Vagina (tissue), 2 donors: Measurements from ENCODE around the gene AGPS. TPM values are rescaled to one million over a fixed set of nuclear protein-coding genes. Genes with fewer than 3 reads are reported as not detected.
"Not testable (repeated sequence)": the region's sequence is repeated elsewhere in the genome, so short reads cannot be mapped to it uniquely, and the experiment has no call there.

ENCODE experiments used
- DNase-seq, 2 donors: peaks; one replicate each; pipeline ENCODE4 v3.0.0-alpha.2; 2017; ENCODE audit errors: extremely low spot score in 2 of 2
- H3K27ac ChIP-seq: fragments of 200-600 bp; sonication (generic); one replicate; pipeline ENCODE4 v1.5.1; 2019
- H3K27me3 ChIP-seq: fragments of 200-600 bp; sonication (generic); one replicate; pipeline ENCODE4 v1.5.1; 2019
- H3K36me3 ChIP-seq, 2 donors: fragments of 200-600 bp; sonication (generic); one replicate each; pipeline ENCODE4 v1.5.1; 2017 to 2019
- H3K4me1 ChIP-seq: fragments of 200-600 bp; sonication (generic); one replicate; pipeline ENCODE4 v1.5.1; 2019
- H3K4me3 ChIP-seq, 2 donors: fragments of 200-600 bp; sonication (generic); 1 replicate in 1 of 2; 2 replicates in 1 of 2; pipeline ENCODE4 v1.5.1; 2016 to 2019
- H3K9me3 ChIP-seq: fragments of 200-600 bp; sonication (generic); one replicate; pipeline ENCODE4 v1.5.1; 2019
- POLR2A ChIP-seq, 2 donors: fragments of 450-650 bp; IDR thresholded peaks; one replicate each; pipeline ENCODE4 v1.6.1; 2017; ENCODE audit warnings: antibody characterized with exemption in 2 of 2, mild to moderate bottlenecking in 2 of 2, moderate library complexity in 2 of 2
- POLR2AphosphoS5 ChIP-seq, 2 donors: sonication (generic); formaldehyde crosslinking; IDR thresholded peaks; one replicate each; pipeline ENCODE4 v1.9.0; 2017; ENCODE audit warnings: antibody characterized with exemption in 2 of 2, mild to moderate bottlenecking in 2 of 2, low read depth in 1 of 2; ENCODE audit not compliant: insufficient read depth in 1 of 2
- intact Hi-C: fragments of 100-400 bp; cut with DNase I; formaldehyde crosslinking; loops from one replicate; pipeline ENCODE4 v1.15.1; 2023
- total RNA-seq: library from RNA; depleted of rRNA; stranded (reverse); fragments of >200 nt; gene quantifications from one replicate; pipeline ENCODE4 v1.2.3, GENCODE V29; 2016
- TF ChIP-seq, protein P1 (sequence below), 3 experiments: fragments of 450-650 bp in 2 of 3; fragments of 200-600 bp in 1 of 3; sonication (generic) in 1 of 3; IDR thresholded peaks; one replicate each; pipeline ENCODE4 v1.5.1; 2017 to 2019; ENCODE audit warnings: antibody characterized with exemption in 3 of 3, mild to moderate bottlenecking in 2 of 3, moderate library complexity in 2 of 3

AGPS gene
- total RNA-seq, 1 donor from 2014 or later, result 27.3 TPM

DNA sequence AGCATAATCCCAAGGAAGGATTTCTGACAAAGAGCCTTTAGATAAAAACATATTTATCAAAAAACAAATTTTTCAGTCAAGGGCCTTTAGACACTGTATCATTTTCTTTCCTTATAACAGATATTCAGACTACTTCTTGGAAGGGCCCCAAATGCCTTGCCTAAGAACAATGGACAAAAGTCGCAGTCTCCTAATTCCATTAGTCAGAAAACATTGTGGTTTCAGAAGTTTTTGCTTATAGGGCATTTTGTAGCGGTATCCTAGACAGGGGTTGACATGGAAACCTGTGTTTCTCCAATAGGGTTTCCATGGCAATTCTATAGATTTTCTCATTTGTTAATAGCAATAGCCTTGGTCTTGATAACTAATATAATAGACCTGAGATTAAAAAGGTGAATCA lies 36.7 kb upstream of the AGPS start:
- DNase-seq, result no peak
- no peak overlapping the region for H3K4me3 ChIP-seq
- H3K9me3 ChIP-seq, result no peaks in the 10 kb centered on the region
- TF ChIP-seq POLR2AphosphoS5 (IDR thresholded peaks at IDR 0.05; ENCODE audit: insufficient read depth in 1 of 2, low read depth in 1 of 2) (no peak), POLR2A (IDR thresholded peaks at IDR 0.05) (no peak)
- TF ChIP-seq, protein P1, sequence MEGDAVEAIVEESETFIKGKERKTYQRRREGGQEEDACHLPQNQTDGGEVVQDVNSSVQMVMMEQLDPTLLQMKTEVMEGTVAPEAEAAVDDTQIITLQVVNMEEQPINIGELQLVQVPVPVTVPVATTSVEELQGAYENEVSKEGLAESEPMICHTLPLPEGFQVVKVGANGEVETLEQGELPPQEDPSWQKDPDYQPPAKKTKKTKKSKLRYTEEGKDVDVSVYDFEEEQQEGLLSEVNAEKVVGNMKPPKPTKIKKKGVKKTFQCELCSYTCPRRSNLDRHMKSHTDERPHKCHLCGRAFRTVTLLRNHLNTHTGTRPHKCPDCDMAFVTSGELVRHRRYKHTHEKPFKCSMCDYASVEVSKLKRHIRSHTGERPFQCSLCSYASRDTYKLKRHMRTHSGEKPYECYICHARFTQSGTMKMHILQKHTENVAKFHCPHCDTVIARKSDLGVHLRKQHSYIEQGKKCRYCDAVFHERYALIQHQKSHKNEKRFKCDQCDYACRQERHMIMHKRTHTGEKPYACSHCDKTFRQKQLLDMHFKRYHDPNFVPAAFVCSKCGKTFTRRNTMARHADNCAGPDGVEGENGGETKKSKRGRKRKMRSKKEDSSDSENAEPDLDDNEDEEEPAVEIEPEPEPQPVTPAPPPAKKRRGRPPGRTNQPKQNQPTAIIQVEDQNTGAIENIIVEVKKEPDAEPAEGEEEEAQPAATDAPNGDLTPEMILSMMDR (IDR thresholded peaks at IDR 0.05), result no peak
- H3K36me3 ChIP-seq, result no peaks in the 10 kb centered on the region
- H3K4me1 ChIP-seq, result peaks cover 26% of the 10 kb centered on the region
- no peaks in the 10 kb centered on the region for H3K27me3 ChIP-seq
- no peak overlapping the region for H3K27ac ChIP-seq
- intact Hi-C loops, result no loop called here

DNA sequence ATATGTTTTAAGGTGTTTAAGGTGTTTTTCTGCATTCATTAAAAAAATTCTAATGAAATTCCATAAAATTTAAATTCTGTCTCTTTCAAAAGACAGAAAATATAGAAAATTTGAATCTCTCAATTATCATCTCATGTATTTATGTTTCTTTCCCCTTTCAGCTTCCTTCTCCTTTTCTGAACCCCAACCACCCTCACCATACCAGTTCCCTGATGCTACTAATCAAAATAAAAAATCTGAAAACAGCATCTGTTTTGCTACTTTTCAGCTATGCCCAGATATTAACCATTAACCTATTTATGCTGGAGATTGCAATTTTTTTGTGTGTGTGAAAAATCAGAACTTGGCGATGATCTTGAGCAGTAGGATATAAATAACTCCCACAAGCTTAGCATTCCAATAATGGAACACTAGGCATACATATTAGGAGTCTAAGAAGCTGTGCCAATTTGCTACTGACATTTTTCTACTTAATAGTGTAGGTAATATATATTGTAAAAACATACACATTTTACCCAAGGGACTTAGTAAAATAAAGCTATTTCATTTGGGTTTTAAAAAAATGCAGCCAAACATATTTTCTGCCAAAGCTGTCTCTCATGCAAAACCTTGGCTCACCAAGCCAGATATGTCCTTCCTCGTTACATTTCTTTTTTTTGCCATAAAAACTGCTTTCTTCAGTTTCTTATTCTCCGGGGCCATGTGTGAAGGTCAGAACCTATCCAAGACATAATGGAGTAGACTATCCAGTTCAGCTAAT lies 32.6 kb upstream of the AGPS start:
- intact Hi-C loops, result no loop called here
- Histone ChIP-seq H3K27ac (no peak overlapping the region), H3K4me1 (peaks cover 6% of the 10 kb centered on the region), H3K27me3 (no peaks in the 10 kb centered on the region), H3K9me3 (no peaks in the 10 kb centered on the region), H3K4me3 (no peak overlapping the region), H3K36me3 (no peaks in the 10 kb centered on the region)
- no peak for DNase-seq
- TF ChIP-seq POLR2A (IDR thresholded peaks at IDR 0.05) (no peak), POLR2AphosphoS5 (IDR thresholded peaks at IDR 0.05; ENCODE audit: insufficient read depth in 1 of 2, low read depth in 1 of 2) (no peak)

DNA sequence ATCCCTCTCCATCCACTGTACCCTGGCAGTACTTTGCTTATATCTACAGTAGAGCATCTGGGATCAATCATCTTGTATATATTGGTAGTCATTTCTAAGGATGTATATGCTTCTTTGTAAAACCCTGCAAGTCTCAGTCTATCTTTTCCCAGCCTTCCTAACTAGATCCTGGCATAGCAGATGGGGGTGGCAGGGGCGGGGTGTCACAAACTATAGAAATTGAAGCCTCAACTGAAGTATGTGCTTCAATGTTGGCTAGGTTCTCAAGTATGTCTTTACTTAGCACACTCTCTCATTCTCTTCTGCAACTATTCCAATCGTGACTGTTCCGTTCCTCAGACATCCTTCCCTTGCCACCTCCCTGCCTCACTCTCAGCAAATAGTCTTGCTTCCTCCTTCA lies 30.1 kb upstream of the AGPS start:
- Histone ChIP-seq H3K27me3 (no peaks in the 10 kb centered on the region), H3K36me3 (no peaks in the 10 kb centered on the region), H3K9me3 (no peaks in the 10 kb centered on the region), H3K27ac (no peak overlapping the region), H3K4me1 (peaks cover 6% of the 10 kb centered on the region), H3K4me3 (no peak overlapping the region)
- intact Hi-C loops, result no loop called here
- TF ChIP-seq, protein P1 (IDR thresholded peaks at IDR 0.05), result no peak
- no peak for DNase-seq

DNA sequence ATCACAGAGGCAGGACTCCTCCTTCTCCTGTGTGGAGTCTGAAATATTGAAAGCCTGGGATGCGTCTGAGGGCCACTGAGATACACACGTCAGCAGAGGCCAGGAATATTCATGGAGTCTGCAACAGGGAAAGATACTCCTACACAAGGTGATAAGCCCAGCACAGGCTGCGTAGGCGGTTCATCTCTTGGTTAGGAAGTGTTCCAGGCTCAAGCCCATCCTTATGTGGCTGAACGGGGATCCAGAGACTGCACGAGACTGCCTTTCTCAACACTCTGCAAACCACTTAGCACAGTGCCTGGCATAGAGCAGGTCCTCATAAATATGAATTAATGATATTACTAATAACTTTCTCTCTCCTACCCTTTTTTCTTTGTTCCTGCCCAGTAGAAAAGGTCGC lies 29.2 kb upstream of the AGPS start:
- intact Hi-C loops, result no loop called here
- H3K27me3 ChIP-seq, result no peaks in the 10 kb centered on the region
- no peak overlapping the region for H3K27ac ChIP-seq
- TF ChIP-seq POLR2AphosphoS5 (IDR thresholded peaks at IDR 0.05; ENCODE audit: insufficient read depth in 1 of 2, low read depth in 1 of 2), result no peak
- TF ChIP-seq POLR2A (IDR thresholded peaks at IDR 0.05), result no peak
- TF ChIP-seq, protein P1 (IDR thresholded peaks at IDR 0.05), result no peak
- peaks cover 6% of the 10 kb centered on the region for H3K4me1 ChIP-seq
- DNase-seq, result no peak
- no peaks in the 10 kb centered on the region for H3K36me3 ChIP-seq
- H3K9me3 ChIP-seq, result no peaks in the 10 kb centered on the region
- no peak overlapping the region for H3K4me3 ChIP-seq

DNA sequence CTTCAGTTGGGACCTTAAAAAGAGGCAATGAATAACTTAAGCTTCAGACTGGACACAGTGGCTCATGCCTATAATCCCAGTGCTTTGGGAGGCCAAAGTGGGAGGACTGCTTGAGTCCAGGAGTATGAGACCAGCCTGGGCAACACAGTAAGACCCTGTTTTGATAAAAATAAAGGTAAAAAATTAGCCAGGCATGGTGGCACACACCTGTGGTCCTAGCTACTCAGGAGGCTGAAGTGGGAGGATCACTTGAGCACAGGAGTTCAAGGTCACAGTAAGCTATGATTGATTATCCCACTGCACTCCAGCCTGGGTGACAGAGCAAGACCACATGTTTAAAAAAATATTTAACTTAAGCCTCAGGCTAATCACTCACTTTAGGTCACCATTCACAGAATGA lies 26.8 kb upstream of the AGPS start:
- H3K4me3 ChIP-seq, H3K4me1 ChIP-seq, intact Hi-C loops, H3K36me3 ChIP-seq, H3K27ac ChIP-seq, DNase-seq, H3K27me3 ChIP-seq, H3K9me3 ChIP-seq: not testable (repeated sequence)

DNA sequence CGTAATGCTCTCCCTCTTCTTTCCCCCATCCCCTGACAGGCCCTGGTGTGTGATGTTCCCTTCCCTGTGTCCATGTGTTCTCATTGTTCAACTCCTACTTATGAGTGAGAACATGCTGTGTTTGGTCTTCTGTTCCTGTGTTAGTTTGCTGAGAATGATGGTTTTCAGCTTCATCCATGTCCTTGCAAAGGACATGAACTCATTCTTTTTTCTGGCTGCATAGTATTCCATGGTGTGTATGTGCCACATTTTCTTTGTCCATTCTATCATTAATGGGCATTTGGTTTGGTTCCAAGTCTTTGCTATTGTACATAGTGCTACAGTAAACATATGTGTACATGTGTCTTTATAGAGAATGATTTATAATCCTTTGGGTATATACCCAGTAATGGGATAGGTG lies 24.6 kb upstream of the AGPS start:
- H3K4me1 ChIP-seq, DNase-seq, intact Hi-C loops, H3K27ac ChIP-seq, H3K4me3 ChIP-seq, H3K36me3 ChIP-seq, H3K9me3 ChIP-seq, H3K27me3 ChIP-seq: not testable (repeated sequence)
